ENCODE measurements around the gene LEP. TPM values are rescaled to one million over a fixed set of nuclear protein-coding genes. Genes with fewer than 3 reads are reported as not detected.
A peak's percentile ranks its signal among the peaks of the same experiment; 100 is the strongest.

The LEP gene
- total RNA-seq, 5 donors from 2014 or later (not counting 1 experiment from before 2014, with no cell fraction given) = not detected

- ChIA-PET POLR2A (interaction anchor here in 1 of 2 donors (0.6 kb wide), 1 partner anchor 156 kb away, joined by 4 read pairs; no protein-coding TSS in a partner anchor), CTCF (interaction anchor here in 1 of 2 donors (0.7 kb wide), 1 partner anchor 617 kb away, joined by 3 read pairs; no protein-coding TSS in a partner anchor)
- DNase-seq (no peak), ATAC-seq (replicated peaks in 1 of 4) (no peak)
- H3K4me1 ChIP-seq (ENCODE audit: control insufficient read depth in 1 of 2, extremely low read depth in 1 of 2, insufficient read depth in 2 of 2, low read length in 2 of 2) = peaks cover 0 to under 1% of the 10 kb centered on the region in 2 experiments
- no peaks in the 10 kb centered on the region for H3K9me3 ChIP-seq
- H3K4me1 Mint-ChIP-seq = peaks cover 0 to 3% (median 0%) of the 10 kb centered on the region in 3 donors
- H3K4me3 ChIP-seq (ENCODE audit: control insufficient read depth in 1 of 2, extremely low read depth in 1 of 2, low read length in 1 of 2) = no peak overlapping the region
- H3K27me3 Mint-ChIP-seq = peaks cover 34 to 49% of the 10 kb centered on the region in 2 donors
- no peaks in the 10 kb centered on the region for H3K36me3 Mint-ChIP-seq
- H3K4me3 Mint-ChIP-seq = no peak overlapping the region
- no peak overlapping the region for H3K27ac Mint-ChIP-seq
- H3K9me3 Mint-ChIP-seq = no peaks in the 10 kb centered on the region
- 88% methylated on average over 1 of the region's 1 CpG for WGBS (ENCODE audit: insufficient coverage)
- no peaks in the 10 kb centered on the region for H3K36me3 ChIP-seq (ENCODE audit: control insufficient read depth in 2 of 2, extremely low read depth in 1 of 2, insufficient read depth in 1 of 2, low read length in 1 of 2)
- peaks cover 0 to 38% of the 10 kb centered on the region in 2 experiments for H3K27me3 ChIP-seq (replicated peaks in 1 of 2; ENCODE audit: control insufficient read depth in 2 of 2, extremely low read depth in 1 of 2, insufficient read depth in 2 of 2, low read length in 1 of 2)
- H3K27ac ChIP-seq (ENCODE audit: low read length) = no peak overlapping the region
Measured at GRCh38 chr7:128266529-128266882, 25.4 kb downstream of the LEP start.

DNA sequence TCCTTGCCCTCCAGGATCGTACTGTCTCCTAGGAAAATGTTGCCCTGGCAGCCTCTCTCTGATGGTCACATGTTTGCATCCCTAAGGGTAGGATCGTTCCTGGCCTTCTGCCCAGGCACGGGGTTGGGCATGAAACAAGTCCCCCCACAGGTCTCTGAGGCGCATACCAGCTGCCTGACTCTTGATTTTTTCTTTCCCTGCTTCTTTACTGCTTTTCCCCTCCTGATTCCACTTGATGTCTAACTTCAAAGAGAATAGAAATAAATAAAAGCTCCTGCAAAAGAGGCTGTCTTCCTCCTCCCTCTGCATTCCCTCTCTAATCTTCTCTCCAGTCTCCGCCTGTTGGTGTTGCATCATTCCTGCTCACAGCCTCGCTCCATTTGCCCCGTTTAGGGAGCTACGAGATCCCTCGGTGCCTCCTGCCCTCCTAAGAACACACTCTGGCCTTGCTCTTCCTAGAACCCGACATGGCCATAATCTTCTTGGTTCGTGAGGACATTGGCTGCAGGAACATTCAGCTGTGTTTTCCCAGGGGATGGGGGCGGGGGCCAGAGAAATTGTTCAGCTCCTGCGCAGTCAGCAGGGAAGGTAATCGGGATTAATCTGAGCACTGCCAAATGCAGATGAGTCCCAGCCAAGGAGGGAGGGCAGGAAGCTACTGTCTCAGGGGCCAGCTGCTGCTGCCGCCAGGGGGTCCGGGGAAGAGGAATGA is 26.0 kb downstream of the LEP start:
- CTCF ChIA-PET = no interaction called here
- H3K27ac ChIP-seq (ENCODE audit: low read length) = no peak overlapping the region
- no peak overlapping the region for H3K4me3 Mint-ChIP-seq
- peaks cover 0 to 4% of the 10 kb centered on the region in 2 experiments for H3K4me1 ChIP-seq (ENCODE audit: control insufficient read depth in 1 of 2, extremely low read depth in 1 of 2, insufficient read depth in 2 of 2, low read length in 2 of 2)
- peaks cover 34 to 49% of the 10 kb centered on the region in 2 donors for H3K27me3 Mint-ChIP-seq
- no peaks in the 10 kb centered on the region for H3K9me3 Mint-ChIP-seq
- WGBS (ENCODE audit: insufficient coverage) = 88% methylated on average over 13 of the region's 16 CpGs
- H3K27ac Mint-ChIP-seq = no peak overlapping the region
- H3K36me3 Mint-ChIP-seq = no peaks in the 10 kb centered on the region
- H3K9me3 ChIP-seq = no peaks in the 10 kb centered on the region
- H3K4me3 ChIP-seq (ENCODE audit: control insufficient read depth in 1 of 2, extremely low read depth in 1 of 2, low read length in 1 of 2) = no peak overlapping the region
- H3K36me3 ChIP-seq (ENCODE audit: control insufficient read depth in 2 of 2, extremely low read depth in 1 of 2, insufficient read depth in 1 of 2, low read length in 1 of 2) = no peaks in the 10 kb centered on the region
- H3K27me3 ChIP-seq (replicated peaks in 1 of 2; ENCODE audit: control insufficient read depth in 2 of 2, extremely low read depth in 1 of 2, insufficient read depth in 2 of 2, low read length in 1 of 2) = peaks cover 0 to 41% of the 10 kb centered on the region in 2 experiments
- no peak for ATAC-seq (replicated peaks in 1 of 4)
- POLR2A ChIA-PET = interaction anchor here in 1 of 2 donors (0.6 kb wide), 1 partner anchor 155 kb away, joined by 4 read pairs; no protein-coding TSS in a partner anchor
- H3K4me1 Mint-ChIP-seq = peaks cover 0 to 3% (median 0%) of the 10 kb centered on the region in 3 donors
- no peak for DNase-seq

- no peak overlapping the region for H3K27ac ChIP-seq (ENCODE audit: low read length)
- H3K27me3 Mint-ChIP-seq = peaks cover 36 to 52% of the 10 kb centered on the region in 2 donors
- no peaks in the 10 kb centered on the region for H3K36me3 Mint-ChIP-seq
- peaks cover 0 to 4% of the 10 kb centered on the region in 2 experiments for H3K4me1 ChIP-seq (ENCODE audit: control insufficient read depth in 1 of 2, extremely low read depth in 1 of 2, insufficient read depth in 2 of 2, low read length in 2 of 2)
- no peak overlapping the region for H3K4me3 ChIP-seq (ENCODE audit: control insufficient read depth in 1 of 2, extremely low read depth in 1 of 2, low read length in 1 of 2)
- H3K9me3 Mint-ChIP-seq = no peaks in the 10 kb centered on the region
- peaks cover 0 to 3% (median 0%) of the 10 kb centered on the region in 3 donors for H3K4me1 Mint-ChIP-seq
- no peak overlapping the region for H3K4me3 Mint-ChIP-seq
- H3K27me3 ChIP-seq (replicated peaks in 1 of 2; ENCODE audit: control insufficient read depth in 2 of 2, extremely low read depth in 1 of 2, insufficient read depth in 2 of 2, low read length in 1 of 2) = peaks cover 0 to 44% of the 10 kb centered on the region in 2 experiments
- DNase-seq = no peak
- no peak for ATAC-seq (replicated peaks in 1 of 4)
- no peaks in the 10 kb centered on the region for H3K9me3 ChIP-seq
- H3K27ac Mint-ChIP-seq = no peak overlapping the region
- ChIA-PET POLR2A (no interaction called here), CTCF (no interaction called here)
- H3K36me3 ChIP-seq (ENCODE audit: control insufficient read depth in 2 of 2, extremely low read depth in 1 of 2, insufficient read depth in 1 of 2, low read length in 1 of 2) = no peaks in the 10 kb centered on the region
- WGBS (ENCODE audit: insufficient coverage) = 81% methylated on average over 4 of the region's 4 CpGs
Measured at GRCh38 chr7:128267595-128267924, 26.5 kb downstream of the LEP start.

GRCh38 chr7:128268233-128268632 is 27.2 kb downstream of the LEP start:
- H3K36me3 ChIP-seq (ENCODE audit: control insufficient read depth in 2 of 2, extremely low read depth in 1 of 2, insufficient read depth in 1 of 2, low read length in 1 of 2) = no peaks in the 10 kb centered on the region
- H3K27ac Mint-ChIP-seq = no peak overlapping the region
- H3K4me1 Mint-ChIP-seq = peaks cover 0 to 3% (median 0%) of the 10 kb centered on the region in 3 donors
- H3K9me3 Mint-ChIP-seq = no peaks in the 10 kb centered on the region
- H3K27me3 Mint-ChIP-seq = peaks cover 39 to 57% of the 10 kb centered on the region in 2 donors
- H3K4me1 ChIP-seq (ENCODE audit: control insufficient read depth in 1 of 2, extremely low read depth in 1 of 2, insufficient read depth in 2 of 2, low read length in 2 of 2) = peaks cover 0 to 4% of the 10 kb centered on the region in 2 experiments
- ATAC-seq (replicated peaks in 1 of 4) (no peak), DNase-seq (no peak)
- peaks cover 0 to 44% of the 10 kb centered on the region in 2 experiments for H3K27me3 ChIP-seq (replicated peaks in 1 of 2; ENCODE audit: control insufficient read depth in 2 of 2, extremely low read depth in 1 of 2, insufficient read depth in 2 of 2, low read length in 1 of 2)
- H3K27ac ChIP-seq (ENCODE audit: low read length) = no peak overlapping the region
- H3K9me3 ChIP-seq = no peaks in the 10 kb centered on the region
- H3K36me3 Mint-ChIP-seq = no peaks in the 10 kb centered on the region
- POLR2A ChIA-PET = no interaction called here
- 62% methylated on average over 1 of the region's 2 CpGs for WGBS (ENCODE audit: insufficient coverage)
- H3K4me3 Mint-ChIP-seq = no peak overlapping the region
- CTCF ChIA-PET = no interaction called here
- H3K4me3 ChIP-seq (ENCODE audit: control insufficient read depth in 1 of 2, extremely low read depth in 1 of 2, low read length in 1 of 2) = no peak overlapping the region

DNA sequence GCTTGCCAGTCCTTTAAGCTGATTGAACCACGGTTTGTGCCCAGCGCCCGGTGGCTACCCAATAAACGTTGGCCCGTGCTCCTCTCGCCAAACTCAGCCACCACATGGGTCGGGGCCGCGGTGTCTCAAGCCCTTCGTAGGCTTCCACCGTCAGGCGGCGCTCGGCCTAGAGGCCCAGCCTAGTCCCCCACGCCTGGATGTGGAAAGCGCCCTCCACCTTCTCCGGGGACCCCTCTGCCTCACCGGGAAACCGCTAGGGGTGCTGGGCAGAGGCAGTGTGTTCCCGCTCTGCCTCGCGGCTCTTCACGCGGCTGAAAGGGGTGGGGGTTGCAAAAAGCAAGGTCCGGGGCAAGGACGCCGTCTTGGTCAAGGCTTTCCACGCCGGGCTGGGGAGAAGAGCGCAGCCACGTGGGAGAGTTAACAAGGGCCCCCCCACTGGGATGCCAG is 29.8 kb downstream of the LEP start:
- Histone ChIP-seq H3K36me3 (ENCODE audit: control insufficient read depth in 2 of 2, extremely low read depth in 1 of 2, insufficient read depth in 1 of 2, low read length in 1 of 2) (no peaks in the 10 kb centered on the region), H3K27ac (ENCODE audit: low read length) (no peak overlapping the region), H3K4me1 (ENCODE audit: control insufficient read depth in 1 of 2, extremely low read depth in 1 of 2, insufficient read depth in 2 of 2, low read length in 2 of 2) (peaks cover 0 to 4% of the 10 kb centered on the region in 2 experiments), H3K27me3 (replicated peaks in 1 of 2; ENCODE audit: control insufficient read depth in 2 of 2, extremely low read depth in 1 of 2, insufficient read depth in 2 of 2, low read length in 1 of 2) (peaks cover 0 to 43% of the 10 kb centered on the region in 2 experiments), H3K9me3 (no peaks in the 10 kb centered on the region), H3K4me3 (ENCODE audit: control insufficient read depth in 1 of 2, extremely low read depth in 1 of 2, low read length in 1 of 2) (no peak overlapping the region)
- 93% methylated on average over 22 of the region's 31 CpGs for WGBS (ENCODE audit: insufficient coverage)
- CTCF ChIA-PET = no interaction called here
- DNase-seq (no peak), ATAC-seq (replicated peaks in 1 of 4) (no peak)
- Mint-ChIP-seq H3K36me3 (no peaks in the 10 kb centered on the region), H3K9me3 (no peaks in the 10 kb centered on the region), H3K4me1 (peaks cover 0 to 3% (median 0%) of the 10 kb centered on the region in 3 donors), H3K27me3 (peaks cover 36 to 62% of the 10 kb centered on the region in 2 donors), H3K27ac (no peak overlapping the region), H3K4me3 (peak overlapping the region in 1 of 3 donors; percentile 10)
- POLR2A ChIA-PET = no interaction called here

DNA sequence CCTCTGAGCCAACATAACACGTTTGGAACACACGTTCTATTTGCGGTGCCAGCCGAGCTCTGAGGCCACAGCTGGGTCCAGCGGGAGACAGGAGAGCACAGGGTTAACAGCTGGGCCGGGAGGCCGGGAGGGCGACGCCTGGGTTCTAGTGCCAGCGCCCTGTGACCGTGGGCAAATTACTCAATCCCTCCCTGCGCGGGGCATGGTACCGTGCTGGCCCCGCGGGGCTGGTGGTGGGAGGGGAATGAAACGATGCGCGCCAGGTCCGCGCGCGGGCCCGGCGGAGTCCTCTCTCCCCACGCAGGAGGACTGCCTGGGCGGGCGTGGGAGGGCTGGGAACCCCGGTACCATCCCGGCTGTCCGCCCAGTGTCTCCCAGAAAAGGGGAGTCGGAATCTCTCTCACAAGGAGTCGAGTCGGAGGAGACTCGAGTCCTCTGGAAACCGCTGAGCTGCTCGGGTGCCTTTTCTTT is 30.4 kb downstream of the LEP start:
- WGBS (ENCODE audit: insufficient coverage) = 41% methylated on average over 25 of the region's 37 CpGs
- Mint-ChIP-seq H3K4me3 (peak overlapping the region in 1 of 3 donors; percentile 10), H3K4me1 (peaks cover 0 to 3% (median 0%) of the 10 kb centered on the region in 3 donors), H3K27ac (no peak overlapping the region), H3K36me3 (no peaks in the 10 kb centered on the region), H3K27me3 (peaks cover 36 to 59% of the 10 kb centered on the region in 2 donors), H3K9me3 (no peaks in the 10 kb centered on the region)
- no peak for DNase-seq
- Histone ChIP-seq H3K4me1 (ENCODE audit: control insufficient read depth in 1 of 2, extremely low read depth in 1 of 2, insufficient read depth in 2 of 2, low read length in 2 of 2) (peaks cover 0 to 4% of the 10 kb centered on the region in 2 experiments), H3K9me3 (no peaks in the 10 kb centered on the region), H3K36me3 (ENCODE audit: control insufficient read depth in 2 of 2, extremely low read depth in 1 of 2, insufficient read depth in 1 of 2, low read length in 1 of 2) (no peaks in the 10 kb centered on the region), H3K27ac (ENCODE audit: low read length) (no peak overlapping the region), H3K27me3 (replicated peaks in 1 of 2; ENCODE audit: control insufficient read depth in 2 of 2, extremely low read depth in 1 of 2, insufficient read depth in 2 of 2, low read length in 1 of 2) (peaks cover 0 to 43% of the 10 kb centered on the region in 2 experiments), H3K4me3 (ENCODE audit: control insufficient read depth in 1 of 2, extremely low read depth in 1 of 2, low read length in 1 of 2) (no peak overlapping the region)
- ChIA-PET CTCF (no interaction called here), POLR2A (no interaction called here)
- ATAC-seq (replicated peaks in 1 of 4) = no peak
